GM23338 (cell line): ENCODE results near the gene SLC2A14. TPM values are rescaled to one million over a fixed set of nuclear protein-coding genes. Genes with fewer than 3 reads are reported as not detected.

ENCODE experiments used
- ATAC-seq: fragments of 200-7000 bp; cut with Tn5 transposase; 3 replicates; pipeline ENCODE4 v1.9.1; 2020
- DNase-seq: peaks from one replicate; pipeline ENCODE4 v3.0.0-alpha.2; 2015; ENCODE audit warnings: low spot score
- H2AFZ ChIP-seq: fragments of 200-600 bp; sonication (generic); 2 replicates; pipeline ENCODE4 v1.8.0; 2016; ENCODE audit warnings: antibody characterized with exemption, mild to moderate bottlenecking, moderate library complexity
- H3F3A ChIP-seq: fragments of 200-600 bp; sonication (generic); replicated peaks from 2 replicates; pipeline ENCODE4 v1.8.0; 2017; ENCODE audit warnings: antibody characterized with exemption, mixed run types, low read depth
- H3K27ac ChIP-seq: fragments of 200-600 bp; sonication (generic); 2 replicates; pipeline ENCODE4 v1.6.1; 2016; ENCODE audit warnings: low read depth
- H3K27me3 ChIP-seq: fragments of 200-600 bp; sonication (generic); 2 replicates; pipeline ENCODE4 v1.8.0; 2016; ENCODE audit warnings: mild to moderate bottlenecking, mixed run types, moderate library complexity; ENCODE audit not compliant: insufficient read depth
- H3K36me3 ChIP-seq: fragments of 200-600 bp; sonication (generic); 2 replicates; pipeline ENCODE4 v1.8.0; 2016; ENCODE audit warnings: mild to moderate bottlenecking; ENCODE audit not compliant: insufficient read depth
- H3K4me1 ChIP-seq: fragments of 200-600 bp; sonication (generic); 2 replicates; pipeline ENCODE4 v1.8.0; 2016; ENCODE audit warnings: mild to moderate bottlenecking, moderate library complexity; ENCODE audit not compliant: insufficient read depth
- H3K4me2 ChIP-seq: fragments of 200-600 bp; sonication (generic); 2 replicates; pipeline ENCODE4 v1.7.1; 2017; ENCODE audit warnings: mixed run types
- H3K4me3 ChIP-seq: fragments of 200-600 bp; sonication (generic); 2 replicates; pipeline ENCODE4 v1.6.1; 2016; ENCODE audit warnings: mixed run types
- H3K79me2 ChIP-seq: fragments of 200-600 bp; sonication (generic); replicated peaks from 2 replicates; pipeline ENCODE4 v1.8.0; 2017; ENCODE audit warnings: mild to moderate bottlenecking; ENCODE audit not compliant: insufficient read depth
- H3K9me2 ChIP-seq: fragments of 200-600 bp; sonication (generic); 2 replicates; pipeline ENCODE4 v1.8.0; 2017; ENCODE audit not compliant: insufficient read depth
- H4K20me1 ChIP-seq: fragments of 200-600 bp; sonication (generic); replicated peaks from 2 replicates; pipeline ENCODE4 v1.8.0; 2017; ENCODE audit warnings: mild to moderate bottlenecking; ENCODE audit not compliant: insufficient read depth
- H3K27ac Mint-ChIP-seq: 2 replicates; pipeline ENCODE4 v1.8.0; 2020; ENCODE audit warnings: inconsistent platforms, mild to moderate bottlenecking, moderate library complexity, mixed read lengths
- H3K27me3 Mint-ChIP-seq: 3 replicates; pipeline ENCODE4 v1.8.0; 2022; ENCODE audit warnings: low read depth, mild to moderate bottlenecking, moderate library complexity, mixed read lengths, inconsistent platforms; ENCODE audit not compliant: insufficient read depth, poor library complexity
- H3K36me3 Mint-ChIP-seq: 3 replicates; pipeline ENCODE4 v1.8.0; 2021; ENCODE audit warnings: low read depth, mild to moderate bottlenecking, inconsistent platforms, moderate library complexity, mixed read lengths
- H3K4me1 Mint-ChIP-seq: 3 replicates; pipeline ENCODE4 v1.8.0; 2020; ENCODE audit warnings: mild to moderate bottlenecking, inconsistent platforms, mixed read lengths
- H3K4me3 Mint-ChIP-seq: 3 replicates; pipeline ENCODE4 v1.8.0; 2021; ENCODE audit warnings: moderate library complexity, mild to moderate bottlenecking, inconsistent platforms, mixed read lengths
- H3K9me3 Mint-ChIP-seq: 3 replicates; pipeline ENCODE4 v1.8.0; 2020; ENCODE audit warnings: moderate library complexity, mild to moderate bottlenecking, inconsistent platforms, mixed read lengths
- CREB1 ChIP-seq: fragments of 250-450 bp; sonication (Bioruptor Pico); IDR thresholded peaks from 2 replicates; pipeline ENCODE4 v1.5.0; 2020; ENCODE audit warnings: low read depth, mild to moderate bottlenecking, moderate library complexity
- EZH2 ChIP-seq: fragments of 200-600 bp; sonication (generic); IDR thresholded peaks from one replicate; pipeline ENCODE4 v1.8.0; 2017; ENCODE audit warnings: antibody characterized with exemption, mild to moderate bottlenecking, low read depth; ENCODE audit not compliant: unreplicated experiment
- JUNB ChIP-seq: IDR thresholded peaks from one replicate; pipeline ENCODE4 v1.6.1; 2016; ENCODE audit warnings: antibody characterized with exemption; ENCODE audit not compliant: unreplicated experiment
- NANOG ChIP-seq: IDR thresholded peaks from 2 replicates; pipeline ENCODE4 v1.6.1; 2016; ENCODE audit warnings: antibody characterized with exemption, borderline replicate concordance
- POLR2AphosphoS5 ChIP-seq: IDR thresholded peaks from 2 replicates; pipeline ENCODE4 v1.6.1; 2016; ENCODE audit warnings: antibody characterized with exemption, low read depth
- STAT1 ChIP-seq: IDR thresholded peaks from one replicate; pipeline ENCODE4 v1.6.1; 2016; ENCODE audit warnings: antibody characterized with exemption; ENCODE audit not compliant: unreplicated experiment
- ZNF114 ChIP-seq: fragments of 250-450 bp; sonication (Bioruptor Pico); IDR thresholded peaks from 2 replicates; pipeline ENCODE4 v1.5.0; 2020; ENCODE audit warnings: mild to moderate bottlenecking, moderate library complexity
- polyA plus RNA-seq: library from polyadenylated mRNA; unstranded; fragments of >200 nt; fragmentation: Nextera tagmentation; extraction: Ambion mirVana; gene quantifications from 2 replicates; pipeline ENCODE4 v1.2.1, GENCODE V29; 2016
- total RNA-seq: library from RNA; depleted of rRNA; stranded (reverse); fragments of >200 nt; shearing (Covaris generic); gene quantifications from 2 replicates; pipeline ENCODE4 v1.2.3, GENCODE V29; 2014
- TF ChIP-seq, protein P1 (sequence below): IDR thresholded peaks from one replicate; pipeline ENCODE4 v1.6.1; 2018; ENCODE audit warnings: antibody characterized with exemption; ENCODE audit not compliant: unreplicated experiment
- TF ChIP-seq, protein P2 (sequence below), 2 experiments: fragments of 200-600 bp in 1 of 2; sonication (generic) in 1 of 2; conservative IDR thresholded peaks; 2 replicates each; pipeline versions ENCODE4 v1.5.1 to v1.6.1; 2016 to 2017; ENCODE audit warnings: antibody characterized with exemption in 2 of 2, low read depth in 2 of 2, mild to moderate bottlenecking in 2 of 2, moderate library complexity in 1 of 2
- TF ChIP-seq, protein P3 (sequence below): IDR thresholded peaks from 2 replicates; pipeline ENCODE4 v1.6.1; 2016; ENCODE audit warnings: antibody characterized with exemption
- TF ChIP-seq, protein P4 (sequence below): fragments of 250-450 bp; sonication (Bioruptor Pico); IDR thresholded peaks from 2 replicates; pipeline ENCODE4 v1.5.0; 2020; ENCODE audit warnings: mild to moderate bottlenecking, moderate library complexity

SLC2A14 gene
- total and polyA plus RNA-seq, 2 experiments from 2014 or later = 6.8 to 31.5 TPM

DNA sequence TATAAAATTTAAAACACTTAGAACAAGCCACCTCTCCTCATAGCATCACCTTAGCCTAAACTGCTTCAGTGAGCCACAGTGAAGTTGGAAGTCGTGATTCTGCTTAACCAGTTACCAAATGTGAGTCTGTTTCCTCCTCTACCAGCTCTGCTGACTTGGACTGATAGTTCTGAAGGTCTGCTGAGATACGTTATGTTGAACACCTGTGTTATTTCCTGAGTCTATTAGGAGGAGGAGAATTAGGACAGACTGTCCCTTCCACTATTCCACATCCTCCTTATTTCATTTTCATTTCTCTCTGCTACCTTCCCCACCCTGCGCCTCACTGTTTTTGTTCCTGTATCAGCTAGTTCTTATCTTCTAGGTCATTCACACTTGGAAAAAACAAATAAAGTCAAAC is 2.4 kb downstream of the SLC2A14 start:
- ATAC-seq = no peak
- 0 out of 2 replicates have a peak, but pooled peaks cover 7% of the 10 kb centered on the region for H3K9me2 ChIP-seq
- H3K9me3 Mint-ChIP-seq = 0 out of 3 replicates have a peak, but pooled peaks cover 2% of the 10 kb centered on the region
- peaks cover 9% of the 10 kb centered on the region for H3K27me3 Mint-ChIP-seq
- no peaks in the 10 kb centered on the region for H3K36me3 Mint-ChIP-seq
- H3F3A ChIP-seq = 0 out of 2 replicates have a peak, but pooled peaks cover 7% of the 10 kb centered on the region
- no peak overlapping the region for H3K4me3 ChIP-seq
- H3K4me2 ChIP-seq = no peak overlapping the region
- H2AFZ ChIP-seq = no peak overlapping the region
- no peak for DNase-seq
- H3K4me1 ChIP-seq = peaks cover 8% of the 10 kb centered on the region; the same call in 1 of the 2 replicates
- TF ChIP-seq, protein P1, sequence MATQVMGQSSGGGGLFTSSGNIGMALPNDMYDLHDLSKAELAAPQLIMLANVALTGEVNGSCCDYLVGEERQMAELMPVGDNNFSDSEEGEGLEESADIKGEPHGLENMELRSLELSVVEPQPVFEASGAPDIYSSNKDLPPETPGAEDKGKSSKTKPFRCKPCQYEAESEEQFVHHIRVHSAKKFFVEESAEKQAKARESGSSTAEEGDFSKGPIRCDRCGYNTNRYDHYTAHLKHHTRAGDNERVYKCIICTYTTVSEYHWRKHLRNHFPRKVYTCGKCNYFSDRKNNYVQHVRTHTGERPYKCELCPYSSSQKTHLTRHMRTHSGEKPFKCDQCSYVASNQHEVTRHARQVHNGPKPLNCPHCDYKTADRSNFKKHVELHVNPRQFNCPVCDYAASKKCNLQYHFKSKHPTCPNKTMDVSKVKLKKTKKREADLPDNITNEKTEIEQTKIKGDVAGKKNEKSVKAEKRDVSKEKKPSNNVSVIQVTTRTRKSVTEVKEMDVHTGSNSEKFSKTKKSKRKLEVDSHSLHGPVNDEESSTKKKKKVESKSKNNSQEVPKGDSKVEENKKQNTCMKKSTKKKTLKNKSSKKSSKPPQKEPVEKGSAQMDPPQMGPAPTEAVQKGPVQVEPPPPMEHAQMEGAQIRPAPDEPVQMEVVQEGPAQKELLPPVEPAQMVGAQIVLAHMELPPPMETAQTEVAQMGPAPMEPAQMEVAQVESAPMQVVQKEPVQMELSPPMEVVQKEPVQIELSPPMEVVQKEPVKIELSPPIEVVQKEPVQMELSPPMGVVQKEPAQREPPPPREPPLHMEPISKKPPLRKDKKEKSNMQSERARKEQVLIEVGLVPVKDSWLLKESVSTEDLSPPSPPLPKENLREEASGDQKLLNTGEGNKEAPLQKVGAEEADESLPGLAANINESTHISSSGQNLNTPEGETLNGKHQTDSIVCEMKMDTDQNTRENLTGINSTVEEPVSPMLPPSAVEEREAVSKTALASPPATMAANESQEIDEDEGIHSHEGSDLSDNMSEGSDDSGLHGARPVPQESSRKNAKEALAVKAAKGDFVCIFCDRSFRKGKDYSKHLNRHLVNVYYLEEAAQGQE = no peak
- TF ChIP-seq, protein P2, sequence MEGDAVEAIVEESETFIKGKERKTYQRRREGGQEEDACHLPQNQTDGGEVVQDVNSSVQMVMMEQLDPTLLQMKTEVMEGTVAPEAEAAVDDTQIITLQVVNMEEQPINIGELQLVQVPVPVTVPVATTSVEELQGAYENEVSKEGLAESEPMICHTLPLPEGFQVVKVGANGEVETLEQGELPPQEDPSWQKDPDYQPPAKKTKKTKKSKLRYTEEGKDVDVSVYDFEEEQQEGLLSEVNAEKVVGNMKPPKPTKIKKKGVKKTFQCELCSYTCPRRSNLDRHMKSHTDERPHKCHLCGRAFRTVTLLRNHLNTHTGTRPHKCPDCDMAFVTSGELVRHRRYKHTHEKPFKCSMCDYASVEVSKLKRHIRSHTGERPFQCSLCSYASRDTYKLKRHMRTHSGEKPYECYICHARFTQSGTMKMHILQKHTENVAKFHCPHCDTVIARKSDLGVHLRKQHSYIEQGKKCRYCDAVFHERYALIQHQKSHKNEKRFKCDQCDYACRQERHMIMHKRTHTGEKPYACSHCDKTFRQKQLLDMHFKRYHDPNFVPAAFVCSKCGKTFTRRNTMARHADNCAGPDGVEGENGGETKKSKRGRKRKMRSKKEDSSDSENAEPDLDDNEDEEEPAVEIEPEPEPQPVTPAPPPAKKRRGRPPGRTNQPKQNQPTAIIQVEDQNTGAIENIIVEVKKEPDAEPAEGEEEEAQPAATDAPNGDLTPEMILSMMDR (conservative IDR thresholded peaks at IDR 0.05; ENCODE audit: low read depth in 2 of 2) = no peak
- TF ChIP-seq CREB1 (CRISPR knock-in tag) (no peak), JUNB (no peak), STAT1 (no peak), EZH2 (no peak), NANOG (no peak), POLR2AphosphoS5 (no peak), ZNF114 (CRISPR knock-in tag) (no peak)
- TF ChIP-seq, protein P3, sequence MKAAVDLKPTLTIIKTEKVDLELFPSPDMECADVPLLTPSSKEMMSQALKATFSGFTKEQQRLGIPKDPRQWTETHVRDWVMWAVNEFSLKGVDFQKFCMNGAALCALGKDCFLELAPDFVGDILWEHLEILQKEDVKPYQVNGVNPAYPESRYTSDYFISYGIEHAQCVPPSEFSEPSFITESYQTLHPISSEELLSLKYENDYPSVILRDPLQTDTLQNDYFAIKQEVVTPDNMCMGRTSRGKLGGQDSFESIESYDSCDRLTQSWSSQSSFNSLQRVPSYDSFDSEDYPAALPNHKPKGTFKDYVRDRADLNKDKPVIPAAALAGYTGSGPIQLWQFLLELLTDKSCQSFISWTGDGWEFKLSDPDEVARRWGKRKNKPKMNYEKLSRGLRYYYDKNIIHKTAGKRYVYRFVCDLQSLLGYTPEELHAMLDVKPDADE = no peak
- TF ChIP-seq, protein P4, sequence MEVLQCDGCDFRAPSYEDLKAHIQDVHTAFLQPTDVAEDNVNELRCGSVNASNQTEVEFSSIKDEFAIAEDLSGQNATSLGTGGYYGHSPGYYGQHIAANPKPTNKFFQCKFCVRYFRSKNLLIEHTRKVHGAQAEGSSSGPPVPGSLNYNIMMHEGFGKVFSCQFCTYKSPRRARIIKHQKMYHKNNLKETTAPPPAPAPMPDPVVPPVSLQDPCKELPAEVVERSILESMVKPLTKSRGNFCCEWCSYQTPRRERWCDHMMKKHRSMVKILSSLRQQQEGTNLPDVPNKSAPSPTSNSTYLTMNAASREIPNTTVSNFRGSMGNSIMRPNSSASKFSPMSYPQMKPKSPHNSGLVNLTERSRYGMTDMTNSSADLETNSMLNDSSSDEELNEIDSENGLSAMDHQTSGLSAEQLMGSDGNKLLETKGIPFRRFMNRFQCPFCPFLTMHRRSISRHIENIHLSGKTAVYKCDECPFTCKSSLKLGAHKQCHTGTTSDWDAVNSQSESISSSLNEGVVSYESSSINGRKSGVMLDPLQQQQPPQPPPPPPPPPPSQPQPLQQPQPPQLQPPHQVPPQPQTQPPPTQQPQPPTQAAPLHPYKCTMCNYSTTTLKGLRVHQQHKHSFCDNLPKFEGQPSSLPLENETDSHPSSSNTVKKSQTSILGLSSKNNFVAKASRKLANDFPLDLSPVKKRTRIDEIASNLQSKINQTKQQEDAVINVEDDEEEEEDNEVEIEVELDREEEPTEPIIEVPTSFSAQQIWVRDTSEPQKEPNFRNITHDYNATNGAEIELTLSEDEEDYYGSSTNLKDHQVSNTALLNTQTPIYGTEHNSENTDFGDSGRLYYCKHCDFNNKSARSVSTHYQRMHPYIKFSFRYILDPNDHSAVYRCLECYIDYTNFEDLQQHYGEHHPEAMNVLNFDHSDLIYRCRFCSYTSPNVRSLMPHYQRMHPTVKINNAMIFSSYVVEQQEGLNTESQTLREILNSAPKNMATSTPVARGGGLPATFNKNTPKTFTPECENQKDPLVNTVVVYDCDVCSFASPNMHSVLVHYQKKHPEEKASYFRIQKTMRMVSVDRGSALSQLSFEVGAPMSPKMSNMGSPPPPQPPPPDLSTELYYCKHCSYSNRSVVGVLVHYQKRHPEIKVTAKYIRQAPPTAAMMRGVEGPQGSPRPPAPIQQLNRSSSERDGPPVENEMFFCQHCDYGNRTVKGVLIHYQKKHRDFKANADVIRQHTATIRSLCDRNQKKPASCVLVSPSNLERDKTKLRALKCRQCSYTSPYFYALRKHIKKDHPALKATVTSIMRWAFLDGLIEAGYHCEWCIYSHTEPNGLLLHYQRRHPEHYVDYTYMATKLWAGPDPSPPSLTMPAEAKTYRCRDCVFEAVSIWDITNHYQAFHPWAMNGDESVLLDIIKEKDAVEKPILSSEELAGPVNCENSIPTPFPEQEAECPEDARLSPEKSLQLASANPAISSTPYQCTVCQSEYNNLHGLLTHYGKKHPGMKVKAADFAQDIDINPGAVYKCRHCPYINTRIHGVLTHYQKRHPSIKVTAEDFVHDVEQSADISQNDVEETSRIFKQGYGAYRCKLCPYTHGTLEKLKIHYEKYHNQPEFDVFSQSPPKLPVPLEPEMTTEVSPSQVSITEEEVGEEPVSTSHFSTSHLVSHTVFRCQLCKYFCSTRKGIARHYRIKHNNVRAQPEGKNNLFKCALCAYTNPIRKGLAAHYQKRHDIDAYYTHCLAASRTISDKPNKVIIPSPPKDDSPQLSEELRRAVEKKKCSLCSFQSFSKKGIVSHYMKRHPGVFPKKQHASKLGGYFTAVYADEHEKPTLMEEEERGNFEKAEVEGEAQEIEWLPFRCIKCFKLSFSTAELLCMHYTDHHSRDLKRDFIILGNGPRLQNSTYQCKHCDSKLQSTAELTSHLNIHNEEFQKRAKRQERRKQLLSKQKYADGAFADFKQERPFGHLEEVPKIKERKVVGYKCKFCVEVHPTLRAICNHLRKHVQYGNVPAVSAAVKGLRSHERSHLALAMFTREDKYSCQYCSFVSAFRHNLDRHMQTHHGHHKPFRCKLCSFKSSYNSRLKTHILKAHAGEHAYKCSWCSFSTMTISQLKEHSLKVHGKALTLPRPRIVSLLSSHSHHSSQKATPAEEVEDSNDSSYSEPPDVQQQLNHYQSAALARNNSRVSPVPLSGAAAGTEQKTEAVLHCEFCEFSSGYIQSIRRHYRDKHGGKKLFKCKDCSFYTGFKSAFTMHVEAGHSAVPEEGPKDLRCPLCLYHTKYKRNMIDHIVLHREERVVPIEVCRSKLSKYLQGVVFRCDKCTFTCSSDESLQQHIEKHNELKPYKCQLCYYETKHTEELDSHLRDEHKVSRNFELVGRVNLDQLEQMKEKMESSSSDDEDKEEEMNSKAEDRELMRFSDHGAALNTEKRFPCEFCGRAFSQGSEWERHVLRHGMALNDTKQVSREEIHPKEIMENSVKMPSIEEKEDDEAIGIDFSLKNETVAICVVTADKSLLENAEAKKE (CRISPR knock-in tag) = no peak
- no peaks in the 10 kb centered on the region for H3K36me3 ChIP-seq
- H3K4me1 Mint-ChIP-seq = no peaks in the 10 kb centered on the region
- H4K20me1 ChIP-seq = no peaks in the 10 kb centered on the region
- no peak overlapping the region for H3K27ac Mint-ChIP-seq
- no peak overlapping the region for H3K27ac ChIP-seq
- H3K4me3 Mint-ChIP-seq = no peak overlapping the region
- H3K27me3 ChIP-seq = no peaks in the 10 kb centered on the region
- H3K79me2 ChIP-seq = 0 out of 2 replicates have a peak, but pooled peaks cover 5% of the 10 kb centered on the region
